Natural killer cell (primary cell): ENCODE data around the gene URM1. TPM values are rescaled to one million over a fixed set of nuclear protein-coding genes. Genes with fewer than 3 reads are reported as not detected.

ENCODE experiments used
- ATAC-seq, 3 donors: fragments of 150-1000 bp in 2 of 3; fragments of 200-7000 bp in 1 of 3; cut with Tn5 transposase; 1 replicate in 1 of 3; 2 replicates in 2 of 3; pipeline ENCODE4 v1.10.0; 2021; ENCODE audit warnings: mild to moderate bottlenecking in 2 of 3, moderate library complexity in 2 of 3
- DNase-seq, 2 donors: peaks; one replicate each; pipeline versions ENCODE4 v3.0.0 to v3.0.0-alpha.2; 2013 to 2021; ENCODE audit warnings: mixed read lengths in 1 of 2
- H3K27ac ChIP-seq: one replicate; pipeline ENCODE4 v1.5.1; 2013; ENCODE audit warnings: mild to moderate bottlenecking, low read length
- H3K27me3 ChIP-seq: one replicate; pipeline ENCODE4 v1.6.1; 2013; ENCODE audit warnings: low read length; ENCODE audit not compliant: control insufficient read depth, insufficient read depth
- H3K36me3 ChIP-seq: one replicate; pipeline ENCODE4 v1.6.1; 2013; ENCODE audit warnings: low read length; ENCODE audit not compliant: control insufficient read depth, insufficient read depth
- H3K4me1 ChIP-seq: one replicate; pipeline ENCODE4 v1.6.1; 2013; ENCODE audit warnings: low read length; ENCODE audit not compliant: control insufficient read depth, insufficient read depth
- H3K4me3 ChIP-seq: one replicate; pipeline ENCODE4 v1.5.1; 2013; ENCODE audit warnings: low read length
- H3K9me3 ChIP-seq: one replicate; pipeline ENCODE4 v1.6.1; 2013; ENCODE audit warnings: low read length; ENCODE audit not compliant: control insufficient read depth, insufficient read depth
- H3K27ac Mint-ChIP-seq, 2 donors: one replicate each; pipeline ENCODE4 v1.8.0; 2022; ENCODE audit warnings: mild to moderate bottlenecking in 2 of 2, mixed read lengths in 2 of 2, moderate library complexity in 1 of 2
- H3K27me3 Mint-ChIP-seq, 2 donors: one replicate each; pipeline ENCODE4 v1.8.0; 2022; ENCODE audit warnings: low read depth in 2 of 2, mixed read lengths in 2 of 2
- H3K36me3 Mint-ChIP-seq: one replicate; pipeline ENCODE4 v1.8.0; 2022; ENCODE audit warnings: mixed read lengths
- H3K4me1 Mint-ChIP-seq, 2 donors: one replicate each; pipeline ENCODE4 v1.8.0; 2022; ENCODE audit warnings: mixed read lengths in 2 of 2
- H3K4me3 Mint-ChIP-seq: one replicate; pipeline ENCODE4 v1.8.0; 2022; ENCODE audit warnings: mild to moderate bottlenecking, moderate library complexity, mixed read lengths
- H3K9me3 Mint-ChIP-seq, 2 donors: one replicate each; pipeline ENCODE4 v1.8.0; 2022; ENCODE audit warnings: mixed read lengths in 2 of 2
- CTCF ChIP-seq: fragments of 200-600 bp; IDR thresholded peaks from one replicate; pipeline ENCODE4 v1.8.0; 2022; ENCODE audit warnings: antibody characterized with exemption
- WGBS: methylation state at CpG from one replicate; pipeline ENCODE4 v1.1.7; 2013; ENCODE audit warnings: missing lambda C conversion rate; ENCODE audit not compliant: insufficient coverage; 5-methylcytosine and 5-hydroxymethylcytosine counted together
- intact Hi-C: fragments of 100-400 bp; cut with micrococcal nuclease; formaldehyde crosslinking; loops from one replicate; pipeline ENCODE4 v1.14.2; 2022
- total RNA-seq, 4 donors: library from RNA; stranded (reverse); fragments of 120-200 nt in 1 of 4; gene quantifications; one replicate each; pipeline versions ENCODE4 v1.2.3 to v1.2.4, GENCODE V29; 2013 to 2022

Gene URM1
- total RNA-seq, 3 donors from 2014 or later (not counting 1 experiment from before 2014, with no cell fraction given), result 39.4 to 47.8 (median 46.7) TPM

- Mint-ChIP-seq H3K27me3 (no peaks in the 10 kb centered on the region), H3K36me3 (no peaks in the 10 kb centered on the region), H3K27ac (no peak overlapping the region), H3K4me1 (peaks cover 7% of the 10 kb centered on the region in 2 donors), H3K9me3 (no peaks in the 10 kb centered on the region), H3K4me3 (no peak overlapping the region)
- no peak for ATAC-seq
- 98% methylated on average over 4 of the region's 4 CpGs for WGBS
- Histone ChIP-seq H3K27ac (no peak overlapping the region), H3K4me1 (peaks cover 15% of the 10 kb centered on the region), H3K4me3 (no peak overlapping the region), H3K27me3 (no peaks in the 10 kb centered on the region), H3K9me3 (no peaks in the 10 kb centered on the region), H3K36me3 (peaks cover 42% of the 10 kb centered on the region)
- intact Hi-C loops, result no loop called here
- no peak for DNase-seq
- TF ChIP-seq CTCF, result no peak
These were observed 27.3 kb upstream of the URM1 start for GRCh38 chr9:128343855-128344254.

GRCh38 chr9:128344931-128345605, 26.1 kb upstream of the URM1 start:
- H3K9me3 Mint-ChIP-seq, result no peaks in the 10 kb centered on the region
- H3K9me3 ChIP-seq, result no peaks in the 10 kb centered on the region
- no peak overlapping the region for H3K4me3 ChIP-seq
- H3K4me3 Mint-ChIP-seq, result no peak overlapping the region
- 97% methylated on average over 28 of the region's 28 CpGs for WGBS
- no peak for TF ChIP-seq CTCF
- peaks cover 7% of the 10 kb centered on the region in 2 donors for H3K4me1 Mint-ChIP-seq
- no peaks in the 10 kb centered on the region for H3K27me3 ChIP-seq
- H3K36me3 Mint-ChIP-seq, result no peaks in the 10 kb centered on the region
- no peaks in the 10 kb centered on the region for H3K27me3 Mint-ChIP-seq
- no peak for DNase-seq
- no peak overlapping the region for H3K27ac ChIP-seq
- intact Hi-C loops, result no loop called here
- ATAC-seq, result no peak
- peaks cover 11% of the 10 kb centered on the region for H3K4me1 ChIP-seq
- no peak overlapping the region for H3K27ac Mint-ChIP-seq
- H3K36me3 ChIP-seq, result peaks cover 53% of the 10 kb centered on the region

GRCh38 chr9:128349125-128349524, 22.0 kb upstream of the URM1 start:
- H3K27me3 ChIP-seq, result no peaks in the 10 kb centered on the region
- no peak for TF ChIP-seq CTCF
- no peaks in the 10 kb centered on the region for H3K9me3 ChIP-seq
- no peaks in the 10 kb centered on the region for H3K4me1 ChIP-seq
- no peak overlapping the region for H3K4me3 Mint-ChIP-seq
- H3K27ac Mint-ChIP-seq, result no peak overlapping the region
- H3K9me3 Mint-ChIP-seq, result no peaks in the 10 kb centered on the region
- no peak for ATAC-seq
- H3K4me1 Mint-ChIP-seq, result no peaks in the 10 kb centered on the region
- H3K36me3 ChIP-seq, result peaks cover 60% of the 10 kb centered on the region
- no peaks in the 10 kb centered on the region for H3K27me3 Mint-ChIP-seq
- no peak for DNase-seq
- H3K27ac ChIP-seq, result no peak overlapping the region
- WGBS, result 98% methylated on average over 2 of the region's 2 CpGs
- H3K36me3 Mint-ChIP-seq, result no peaks in the 10 kb centered on the region
- intact Hi-C loops, result no loop called here
- H3K4me3 ChIP-seq, result no peak overlapping the region

- H3K36me3 ChIP-seq, result peaks cover 54% of the 10 kb centered on the region
- no peak for ATAC-seq
- H3K4me1 Mint-ChIP-seq, result no peaks in the 10 kb centered on the region
- WGBS, result 95% methylated on average over 6 of the region's 6 CpGs
- H3K4me3 ChIP-seq, result no peak overlapping the region
- intact Hi-C loops, result no loop called here
- H3K36me3 Mint-ChIP-seq, result no peaks in the 10 kb centered on the region
- H3K27ac ChIP-seq, result no peak overlapping the region
- H3K27me3 ChIP-seq, result no peaks in the 10 kb centered on the region
- no peak overlapping the region for H3K27ac Mint-ChIP-seq
- no peaks in the 10 kb centered on the region for H3K27me3 Mint-ChIP-seq
- no peaks in the 10 kb centered on the region for H3K9me3 ChIP-seq
- TF ChIP-seq CTCF, result no peak
- H3K4me1 ChIP-seq, result no peaks in the 10 kb centered on the region
- no peak for DNase-seq
- H3K4me3 Mint-ChIP-seq, result no peak overlapping the region
- no peaks in the 10 kb centered on the region for H3K9me3 Mint-ChIP-seq
These were observed 21.4 kb upstream of the URM1 start for GRCh38 chr9:128349772-128350171.
